Astrocyte (in vitro differentiated cells and primary cell): ENCODE data around the gene SMIM34.
"Not testable (repeated sequence)": the region's sequence is repeated elsewhere in the genome, so short reads cannot be mapped to it uniquely, and the experiment has no call there.

Source experiments
- CTCF ChIP-seq: IDR thresholded peaks from 2 replicates; pipeline ENCODE4 v1.5.1; 2011; ENCODE audit warnings: low read depth, mild to moderate bottlenecking, inconsistent platforms, low read length, moderate library complexity; ENCODE audit not compliant: insufficient read depth
- EZH2 ChIP-seq: IDR thresholded peaks from 2 replicates; pipeline ENCODE4 v1.6.1; 2012; ENCODE audit warnings: mild to moderate bottlenecking, low read length, inconsistent platforms; ENCODE audit not compliant: insufficient read depth

GRCh38 chr21:34428441-34428840 is 4.7 kb upstream of the SMIM34 start:
- TF ChIP-seq CTCF, EZH2: not testable (repeated sequence)
